ENCODE measurements around the gene LCE3C.

GRCh38 chr1:152577168-152577567 is 22.9 kb upstream of the LCE3C start:
- no peak for TF ChIP-seq RFX5 (IDR thresholded peaks at IDR 0.05)
- no peak for TF ChIP-seq CTCF (IDR thresholded peaks at IDR 0.05)
- TF ChIP-seq POLR2A (IDR thresholded peaks at IDR 0.05; ENCODE audit: low read length) = no peak
- no peak for TF ChIP-seq RARB (CRISPR knock-in tag; IDR thresholded peaks at IDR 0.05)
- TF ChIP-seq PBX3 (IDR thresholded peaks at IDR 0.05) = no peak
- no peak for TF ChIP-seq SREBF2 (IDR thresholded peaks at IDR 0.05)
- no peak for TF ChIP-seq EP300 (IDR thresholded peaks at IDR 0.05)
- no peak for TF ChIP-seq MAFK (IDR thresholded peaks at IDR 0.05; ENCODE audit: partially characterized antibody)
- no peak for TF ChIP-seq ATOH8 (CRISPR knock-in tag; IDR thresholded peaks at IDR 0.05; ENCODE audit: low read depth)
- TF ChIP-seq MAZ (IDR thresholded peaks at IDR 0.05; ENCODE audit: borderline replicate concordance, low read depth, low read length) = no peak
- TF ChIP-seq MAX (IDR thresholded peaks at IDR 0.05) = no peak
- no peak for TF ChIP-seq POLR2AphosphoS2 (conservative IDR thresholded peaks at IDR 0.05; ENCODE audit: low read length)
- no peak for TF ChIP-seq JUNB (IDR thresholded peaks at IDR 0.05)

Measured in A549 (cell line).